ENCODE results near the gene SCGN. TPM values are rescaled to one million over a fixed set of nuclear protein-coding genes. Genes with fewer than 3 reads are reported as not detected.

Gene SCGN
- total and polyA plus RNA-seq, 2 of the 13 experiments (the other 11 are each of a cell fraction or from before 2014, with no cell fraction given), result 2.9 to 29.0 TPM

DNA sequence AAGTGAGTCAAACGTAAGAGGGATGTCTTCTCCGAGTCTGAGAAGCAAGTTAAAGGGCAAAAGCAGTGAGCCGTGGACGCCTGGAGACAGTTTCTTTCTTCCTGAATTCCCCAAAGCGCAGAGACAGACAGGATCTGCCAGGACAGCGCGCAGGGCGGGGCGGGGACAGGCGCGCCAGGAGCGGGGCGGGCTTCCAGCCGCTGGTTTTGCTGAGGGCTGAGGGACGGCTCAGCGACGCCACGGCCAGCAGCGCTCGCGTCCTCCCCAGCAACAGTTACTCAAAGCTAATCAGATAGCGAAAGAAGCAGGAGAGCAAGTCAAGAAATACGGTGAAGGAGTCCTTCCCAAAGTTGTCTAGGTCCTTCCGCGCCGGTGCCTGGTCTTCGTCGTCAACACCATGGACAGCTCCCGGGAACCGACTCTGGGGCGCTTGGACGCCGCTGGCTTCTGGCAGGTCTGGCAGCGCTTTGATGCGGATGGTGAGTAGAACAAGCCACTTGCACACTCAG is at the start of gene SCGN (continued):
- TF ChIP-seq, protein P1, sequence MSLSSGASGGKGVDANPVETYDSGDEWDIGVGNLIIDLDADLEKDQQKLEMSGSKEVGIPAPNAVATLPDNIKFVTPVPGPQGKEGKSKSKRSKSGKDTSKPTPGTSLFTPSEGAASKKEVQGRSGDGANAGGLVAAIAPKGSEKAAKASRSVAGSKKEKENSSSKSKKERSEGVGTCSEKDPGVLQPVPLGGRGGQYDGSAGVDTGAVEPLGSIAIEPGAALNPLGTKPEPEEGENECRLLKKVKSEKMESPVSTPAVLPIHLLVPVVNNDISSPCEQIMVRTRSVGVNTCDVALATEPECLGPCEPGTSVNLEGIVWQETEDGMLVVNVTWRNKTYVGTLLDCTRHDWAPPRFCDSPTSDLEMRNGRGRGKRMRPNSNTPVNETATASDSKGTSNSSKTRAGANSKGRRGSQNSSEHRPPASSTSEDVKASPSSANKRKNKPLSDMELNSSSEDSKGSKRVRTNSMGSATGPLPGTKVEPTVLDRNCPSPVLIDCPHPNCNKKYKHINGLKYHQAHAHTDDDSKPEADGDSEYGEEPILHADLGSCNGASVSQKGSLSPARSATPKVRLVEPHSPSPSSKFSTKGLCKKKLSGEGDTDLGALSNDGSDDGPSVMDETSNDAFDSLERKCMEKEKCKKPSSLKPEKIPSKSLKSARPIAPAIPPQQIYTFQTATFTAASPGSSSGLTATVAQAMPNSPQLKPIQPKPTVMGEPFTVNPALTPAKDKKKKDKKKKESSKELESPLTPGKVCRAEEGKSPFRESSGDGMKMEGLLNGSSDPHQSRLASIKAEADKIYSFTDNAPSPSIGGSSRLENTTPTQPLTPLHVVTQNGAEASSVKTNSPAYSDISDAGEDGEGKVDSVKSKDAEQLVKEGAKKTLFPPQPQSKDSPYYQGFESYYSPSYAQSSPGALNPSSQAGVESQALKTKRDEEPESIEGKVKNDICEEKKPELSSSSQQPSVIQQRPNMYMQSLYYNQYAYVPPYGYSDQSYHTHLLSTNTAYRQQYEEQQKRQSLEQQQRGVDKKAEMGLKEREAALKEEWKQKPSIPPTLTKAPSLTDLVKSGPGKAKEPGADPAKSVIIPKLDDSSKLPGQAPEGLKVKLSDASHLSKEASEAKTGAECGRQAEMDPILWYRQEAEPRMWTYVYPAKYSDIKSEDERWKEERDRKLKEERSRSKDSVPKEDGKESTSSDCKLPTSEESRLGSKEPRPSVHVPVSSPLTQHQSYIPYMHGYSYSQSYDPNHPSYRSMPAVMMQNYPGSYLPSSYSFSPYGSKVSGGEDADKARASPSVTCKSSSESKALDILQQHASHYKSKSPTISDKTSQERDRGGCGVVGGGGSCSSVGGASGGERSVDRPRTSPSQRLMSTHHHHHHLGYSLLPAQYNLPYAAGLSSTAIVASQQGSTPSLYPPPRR (CRISPR knock-in tag; IDR thresholded peaks at IDR 0.05; ENCODE audit: borderline replicate concordance), result no peak
- 0 out of 2 replicates have a peak, but pooled peaks have one; percentile 60 for TF ChIP-seq ZZZ3 (CRISPR knock-in tag; IDR thresholded peaks at IDR 0.05; ENCODE audit: borderline replicate concordance)
- peak; percentile 82; the same call in 1 of the 2 replicates for TF ChIP-seq ZNF3 (CRISPR knock-in tag; IDR thresholded peaks at IDR 0.05)
- TF ChIP-seq TIGD3 (CRISPR knock-in tag; IDR thresholded peaks at IDR 0.05; ENCODE audit: borderline replicate concordance), result peak; percentile 99
- TF ChIP-seq ZNF678 (CRISPR knock-in tag; IDR thresholded peaks at IDR 0.05), result peak; percentile 95
- TF ChIP-seq ZNF878 (CRISPR knock-in tag; IDR thresholded peaks at IDR 0.05), result peak; percentile 94
- TF ChIP-seq, protein P2, sequence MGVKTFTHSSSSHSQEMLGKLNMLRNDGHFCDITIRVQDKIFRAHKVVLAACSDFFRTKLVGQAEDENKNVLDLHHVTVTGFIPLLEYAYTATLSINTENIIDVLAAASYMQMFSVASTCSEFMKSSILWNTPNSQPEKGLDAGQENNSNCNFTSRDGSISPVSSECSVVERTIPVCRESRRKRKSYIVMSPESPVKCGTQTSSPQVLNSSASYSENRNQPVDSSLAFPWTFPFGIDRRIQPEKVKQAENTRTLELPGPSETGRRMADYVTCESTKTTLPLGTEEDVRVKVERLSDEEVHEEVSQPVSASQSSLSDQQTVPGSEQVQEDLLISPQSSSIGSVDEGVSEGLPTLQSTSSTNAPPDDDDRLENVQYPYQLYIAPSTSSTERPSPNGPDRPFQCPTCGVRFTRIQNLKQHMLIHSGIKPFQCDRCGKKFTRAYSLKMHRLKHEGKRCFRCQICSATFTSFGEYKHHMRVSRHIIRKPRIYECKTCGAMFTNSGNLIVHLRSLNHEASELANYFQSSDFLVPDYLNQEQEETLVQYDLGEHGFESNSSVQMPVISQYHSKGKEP (CRISPR knock-in tag; IDR thresholded peaks at IDR 0.05), result peak; percentile 96; the same call in 1 of the 2 replicates
- no peak for TF ChIP-seq SETDB1 (CRISPR knock-in tag; IDR thresholded peaks at IDR 0.05; ENCODE audit: borderline replicate concordance)
- 0 out of 2 replicates have a peak, but pooled peaks have one; percentile 61 for TF ChIP-seq HMG20A (CRISPR knock-in tag; IDR thresholded peaks at IDR 0.05; ENCODE audit: borderline replicate concordance)
- peak; percentile 72; the same call in 1 of the 2 replicates for TF ChIP-seq ZBTB21 (CRISPR knock-in tag; IDR thresholded peaks at IDR 0.05)
- no peak for TF ChIP-seq ZXDC (CRISPR knock-in tag; IDR thresholded peaks at IDR 0.05)
- TF ChIP-seq TFAP4 (IDR thresholded peaks at IDR 0.05; ENCODE audit: borderline replicate concordance, low read depth), result 0 out of 2 replicates have a peak, but pooled peaks have one; percentile 14
- TF ChIP-seq ZNF124 (CRISPR knock-in tag; IDR thresholded peaks at IDR 0.05), result peak; percentile 99
- TF ChIP-seq DPF2 (CRISPR knock-in tag; IDR thresholded peaks at IDR 0.05; ENCODE audit: borderline replicate concordance, low read depth), result 0 out of 2 replicates have a peak, but pooled peaks have one; percentile 34
- peak; percentile 97 for TF ChIP-seq ZNF446 (CRISPR knock-in tag; IDR thresholded peaks at IDR 0.05)
- no peak for TF ChIP-seq TBP (CRISPR knock-in tag; IDR thresholded peaks at IDR 0.05)
- TF ChIP-seq KDM5A (IDR thresholded peaks at IDR 0.05; ENCODE audit: borderline replicate concordance, low read length), result no peak
